ACC112 (cell line): ENCODE results near the gene DIAPH1.

Experiments used
- H2AFZ ChIP-seq: fragments of 200-600 bp; sonication (generic); one replicate; pipeline ENCODE4 v1.6.0; 2017; ENCODE audit warnings: antibody characterized with exemption, low read length; ENCODE audit not compliant: unreplicated experiment
- H3K27ac ChIP-seq: fragments of 200-600 bp; sonication (generic); 2 replicates; pipeline ENCODE4 v1.5.1; 2014; ENCODE audit warnings: low read depth, mild to moderate bottlenecking, antibody characterized with exemption, low read length, moderate library complexity
- H3K27me3 ChIP-seq: fragments of 200-600 bp; sonication (generic); 2 replicates; pipeline ENCODE4 v1.6.1; 2014; ENCODE audit warnings: mild to moderate bottlenecking, antibody characterized with exemption, low read length, moderate library complexity, mixed read lengths; ENCODE audit not compliant: insufficient read depth
- H3K36me3 ChIP-seq: fragments of 200-600 bp; sonication (generic); 2 replicates; pipeline ENCODE4 v1.6.1; 2016; ENCODE audit warnings: mild to moderate bottlenecking, antibody characterized with exemption, low read length, moderate library complexity, mixed read lengths; ENCODE audit not compliant: insufficient read depth
- H3K4me1 ChIP-seq: fragments of 200-600 bp; sonication (generic); one replicate; pipeline ENCODE4 v1.6.1; 2016; ENCODE audit warnings: low read length, mixed read lengths; ENCODE audit not compliant: insufficient read depth, unreplicated experiment, control insufficient read depth
- H3K4me3 ChIP-seq: fragments of 200-600 bp; sonication (generic); 2 replicates; pipeline ENCODE4 v1.5.1; 2014; ENCODE audit warnings: mild to moderate bottlenecking, low read depth, low read length
- H3K79me2 ChIP-seq: fragments of 200-600 bp; sonication (generic); one replicate; pipeline ENCODE4 v1.6.0; 2016; ENCODE audit warnings: low read length; ENCODE audit not compliant: control insufficient read depth, unreplicated experiment, insufficient read depth

Gene DIAPH1

DNA sequence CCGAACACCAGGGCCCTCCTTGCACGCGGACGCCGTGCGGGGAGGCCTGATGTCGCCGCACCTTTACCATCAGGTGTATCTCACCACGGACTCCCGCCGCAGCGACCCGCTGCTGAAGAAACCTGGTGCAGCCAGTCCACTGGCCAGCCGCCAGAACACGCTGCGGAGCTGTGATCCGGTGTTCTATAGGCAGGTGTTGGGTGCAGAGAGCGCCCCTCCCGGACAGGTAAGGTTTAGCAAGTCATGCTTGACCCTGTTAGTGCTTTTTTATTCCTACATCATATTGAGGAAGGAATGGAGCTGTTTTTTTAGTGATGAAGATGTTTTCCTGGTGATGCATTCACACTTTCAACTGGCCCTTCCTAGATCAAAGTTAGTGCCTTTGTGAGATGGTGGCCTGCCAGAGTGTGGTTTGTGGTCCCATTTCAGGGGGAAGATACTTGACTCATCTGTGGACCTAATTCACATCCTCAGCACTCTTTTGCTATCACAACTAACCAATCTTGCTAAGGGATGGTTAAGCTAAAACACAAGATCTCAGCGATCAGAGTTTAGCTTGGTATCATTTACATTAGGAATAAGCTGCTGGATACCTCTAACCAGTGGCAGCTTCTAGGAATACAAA lies 140.4 kb downstream of the DIAPH1 start:
- Histone ChIP-seq H3K27me3 (no peaks in the 10 kb centered on the region), H3K27ac (no peak overlapping the region), H3K4me3 (peak overlapping the region; percentile 83), H3K4me1 (peaks cover 20% of the 10 kb centered on the region), H3K36me3 (no peaks in the 10 kb centered on the region), H2AFZ (no peak overlapping the region), H3K79me2 (peaks cover 15% of the 10 kb centered on the region)

DNA sequence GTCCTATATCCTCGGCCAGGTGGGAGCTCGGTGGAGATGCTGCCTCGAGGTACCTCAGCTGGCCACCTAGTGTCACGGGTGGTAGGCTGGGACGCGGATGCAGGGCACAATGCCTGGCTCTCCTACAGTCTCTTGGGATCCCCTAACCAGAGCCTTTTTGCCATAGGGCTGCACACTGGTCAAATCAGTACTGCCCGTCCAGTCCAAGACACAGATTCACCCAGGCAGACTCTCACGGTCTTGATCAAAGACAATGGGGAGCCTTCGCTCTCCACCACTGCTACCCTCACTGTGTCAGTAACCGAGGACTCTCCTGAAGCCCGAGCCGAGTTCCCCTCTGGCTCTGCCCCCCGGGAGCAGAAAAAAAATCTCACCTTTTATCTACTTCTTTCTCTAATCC lies 141.0 kb downstream of the DIAPH1 start:
- Histone ChIP-seq H3K79me2 (peaks cover 15% of the 10 kb centered on the region), H3K4me3 (peak overlapping the region; percentile 83), H3K27ac (no peak overlapping the region), H3K36me3 (no peaks in the 10 kb centered on the region), H2AFZ (no peak overlapping the region), H3K4me1 (peaks cover 20% of the 10 kb centered on the region), H3K27me3 (no peaks in the 10 kb centered on the region)

DNA sequence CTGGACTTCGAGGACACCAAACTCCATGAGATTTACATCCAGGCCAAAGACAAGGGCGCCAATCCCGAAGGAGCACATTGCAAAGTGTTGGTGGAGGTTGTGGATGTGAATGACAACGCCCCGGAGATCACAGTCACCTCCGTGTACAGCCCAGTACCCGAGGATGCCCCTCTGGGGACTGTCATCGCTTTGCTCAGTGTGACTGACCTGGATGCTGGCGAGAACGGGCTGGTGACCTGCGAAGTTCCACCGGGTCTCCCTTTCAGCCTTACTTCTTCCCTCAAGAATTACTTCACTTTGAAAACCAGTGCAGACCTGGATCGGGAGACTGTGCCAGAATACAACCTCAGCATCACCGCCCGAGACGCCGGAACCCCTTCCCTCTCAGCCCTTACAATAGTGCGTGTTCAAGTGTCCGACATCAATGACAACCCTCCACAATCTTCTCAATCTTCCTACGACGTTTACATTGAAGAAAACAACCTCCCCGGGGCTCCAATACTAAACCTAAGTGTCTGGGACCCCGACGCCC lies 141.7 kb downstream of the DIAPH1 start:
- Histone ChIP-seq H3K27me3 (no peaks in the 10 kb centered on the region), H2AFZ (no peak overlapping the region), H3K4me1 (peaks cover 20% of the 10 kb centered on the region), H3K36me3 (no peaks in the 10 kb centered on the region), H3K27ac (no peak overlapping the region), H3K79me2 (peaks cover 15% of the 10 kb centered on the region), H3K4me3 (peak overlapping the region; percentile 83)

DNA sequence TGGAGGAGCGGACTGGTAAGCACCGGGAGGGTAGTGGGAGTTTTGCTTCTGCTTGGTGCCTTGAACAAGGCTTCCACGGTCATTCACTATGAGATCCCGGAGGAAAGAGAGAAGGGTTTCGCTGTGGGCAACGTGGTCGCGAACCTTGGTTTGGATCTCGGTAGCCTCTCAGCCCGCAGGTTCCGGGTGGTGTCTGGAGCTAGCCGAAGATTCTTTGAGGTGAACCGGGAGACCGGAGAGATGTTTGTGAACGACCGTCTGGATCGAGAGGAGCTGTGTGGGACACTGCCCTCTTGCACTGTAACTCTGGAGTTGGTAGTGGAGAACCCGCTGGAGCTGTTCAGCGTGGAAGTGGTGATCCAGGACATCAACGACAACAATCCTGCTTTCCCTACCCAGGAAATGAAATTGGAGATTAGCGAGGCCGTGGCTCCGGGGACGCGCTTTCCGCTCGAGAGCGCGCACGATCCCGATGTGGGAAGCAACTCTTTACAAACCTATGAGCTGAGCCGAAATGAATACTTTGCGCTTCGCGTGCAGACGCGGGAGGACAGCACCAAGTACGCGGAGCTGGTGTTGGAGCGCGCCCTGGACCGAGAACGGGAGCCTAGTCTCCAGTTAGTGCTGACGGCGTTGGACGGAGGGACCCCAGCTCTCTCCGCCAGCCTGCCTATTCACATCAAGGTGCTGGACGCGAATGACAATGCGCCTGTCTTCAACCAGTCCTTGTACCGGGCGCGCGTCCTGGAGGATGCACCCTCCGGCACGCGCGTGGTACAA lies 142.5 kb downstream of the DIAPH1 start:
- Histone ChIP-seq H3K4me1 (peaks cover 20% of the 10 kb centered on the region), H3K4me3 (peak overlapping the region; percentile 83), H3K27ac (peak overlapping the region; percentile 43), H3K27me3 (no peaks in the 10 kb centered on the region), H2AFZ (peak overlapping the region; percentile 3), H3K36me3 (no peaks in the 10 kb centered on the region), H3K79me2 (peaks cover 15% of the 10 kb centered on the region)

DNA sequence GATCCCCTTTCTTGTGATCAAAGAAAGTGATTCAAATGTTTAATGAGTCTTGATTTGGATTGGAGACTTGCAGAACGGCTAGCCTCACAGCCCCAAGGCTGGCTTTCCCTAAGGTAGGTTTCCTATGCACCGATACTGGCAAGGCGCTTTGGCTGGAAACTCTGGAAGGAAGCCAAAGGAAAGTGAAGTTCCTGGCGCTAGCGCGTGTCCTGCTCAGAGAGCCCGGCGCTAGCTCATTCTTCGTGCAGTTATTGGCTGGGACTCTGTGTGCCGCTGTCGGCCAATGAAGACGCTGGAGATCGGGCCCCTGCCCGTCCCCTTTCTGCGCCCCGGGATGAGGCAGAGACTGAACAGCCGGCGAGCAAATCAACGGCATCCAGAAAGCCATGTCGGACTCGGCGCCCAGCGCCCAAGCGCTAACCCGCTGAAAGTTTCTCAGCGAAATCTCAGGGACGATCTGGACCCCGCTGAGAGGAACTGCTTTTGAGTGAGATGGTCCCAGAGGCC lies 143.1 kb downstream of the DIAPH1 start, which contains the start of gene PCDHGC3:
PCDHGC3 (plus strand) TSS at position 342 of the 507 bp plus-strand sequence; CDS start at position 493, 151 bp downstream.
- H3K4me3 ChIP-seq: peak within 1 kb of the TSS; percentile 83

DNA sequence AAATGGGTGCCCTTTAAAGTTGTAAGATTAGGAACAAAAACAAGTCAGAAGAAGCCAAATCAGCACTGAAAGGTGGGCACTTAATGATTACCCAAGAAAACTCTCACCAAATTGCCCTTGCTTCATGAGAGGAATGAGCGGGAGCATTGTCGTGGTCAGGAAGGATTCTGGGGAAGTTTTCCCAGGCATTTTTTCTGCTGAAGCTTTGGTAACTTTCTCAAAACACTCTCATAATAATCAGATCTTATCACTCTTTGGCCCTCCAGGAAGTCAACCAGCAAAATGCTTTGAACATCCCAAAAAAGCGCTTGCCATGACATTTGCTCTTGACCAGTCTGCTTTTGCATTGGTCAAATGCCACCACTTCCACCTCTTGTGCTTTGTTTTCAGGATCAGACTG lies 153.4 kb downstream of the DIAPH1 start:
- no peak overlapping the region for H2AFZ ChIP-seq
- no peaks in the 10 kb centered on the region for H3K36me3 ChIP-seq
- H3K27me3 ChIP-seq: no peaks in the 10 kb centered on the region
- H3K4me1 ChIP-seq: no peaks in the 10 kb centered on the region
- H3K4me3 ChIP-seq: no peak overlapping the region
- H3K79me2 ChIP-seq: no peaks in the 10 kb centered on the region
- no peak overlapping the region for H3K27ac ChIP-seq

More for the DNA sequence above, 143.1 kb downstream of the DIAPH1 start, which contains the start of gene PCDHGC3:
- peak within 1 kb of the TSS; percentile 43 for H3K27ac ChIP-seq
- H3K36me3 ChIP-seq: no peaks in the 10 kb centered on the region
- peak within 1 kb of the TSS; percentile 15 for H2AFZ ChIP-seq
- H3K27me3 ChIP-seq: no peaks in the 10 kb centered on the region
- H3K4me1 ChIP-seq: peaks cover 20% of the 10 kb centered on the region
- peaks cover 15% of the 10 kb centered on the region for H3K79me2 ChIP-seq
